SK-N-SH treated with all-trans-retinoic acid at 6 μM for 48 hours (cell line): ENCODE measurements around the gene MRPS34.

Source experiments
- ATAC-seq: fragments of 200-7000 bp; cut with Tn5 transposase; 3 replicates; pipeline ENCODE4 v1.9.1; 2020; ENCODE audit warnings: mild to moderate bottlenecking, moderate library complexity
- CREB5 ChIP-seq: fragments of 250-450 bp; sonication (Bioruptor Pico); IDR thresholded peaks from 2 replicates; pipeline ENCODE4 v1.5.1; 2020; ENCODE audit warnings: low read depth, mild to moderate bottlenecking, moderate library complexity
- CSDC2 ChIP-seq: fragments of 250-450 bp; sonication (Bioruptor Pico); IDR thresholded peaks from 2 replicates; pipeline ENCODE4 v1.5.0; 2020; ENCODE audit warnings: mild to moderate bottlenecking, moderate library complexity
- ESRRG ChIP-seq: fragments of 250-450 bp; sonication (Bioruptor Pico); IDR thresholded peaks from 2 replicates; pipeline ENCODE4 v1.6.1; 2021; ENCODE audit warnings: mild to moderate bottlenecking
- GLIS3 ChIP-seq: fragments of 250-450 bp; sonication (Bioruptor Pico); IDR thresholded peaks from 2 replicates; pipeline ENCODE4 v1.5.0; 2020; ENCODE audit warnings: mild to moderate bottlenecking, moderate library complexity
- ISL1 ChIP-seq: fragments of 250-450 bp; sonication (Bioruptor Pico); IDR thresholded peaks from 2 replicates; pipeline ENCODE4 v2.1.2; 2022; ENCODE audit warnings: mild to moderate bottlenecking, moderate library complexity
- OSR1 ChIP-seq: fragments of 250-450 bp; sonication (Bioruptor Pico); IDR thresholded peaks from 2 replicates; pipeline ENCODE4 v1.8.0; 2022; ENCODE audit warnings: moderate library complexity, mild to moderate bottlenecking, inconsistent platforms
- PATZ1 ChIP-seq: fragments of 250-450 bp; sonication (Bioruptor Pico); IDR thresholded peaks from 2 replicates; pipeline ENCODE4 v1.8.0; 2020; ENCODE audit warnings: mild to moderate bottlenecking, moderate library complexity, borderline replicate concordance
- POU6F1 ChIP-seq: fragments of 250-450 bp; sonication (Bioruptor Pico); IDR thresholded peaks from 2 replicates; pipeline ENCODE4 v1.8.0; 2021; ENCODE audit warnings: low read depth, mild to moderate bottlenecking, moderate library complexity, borderline replicate concordance
- PPARA ChIP-seq: fragments of 250-450 bp; sonication (Bioruptor Pico); IDR thresholded peaks from 2 replicates; pipeline ENCODE4 v1.5.0; 2020; ENCODE audit warnings: mild to moderate bottlenecking, borderline replicate concordance
- SNAI2 ChIP-seq: fragments of 250-450 bp; sonication (Bioruptor Pico); IDR thresholded peaks from 2 replicates; pipeline ENCODE4 v1.5.0; 2020; ENCODE audit warnings: mild to moderate bottlenecking, moderate library complexity
- TCF4 ChIP-seq: fragments of 250-450 bp; sonication (Bioruptor Pico); IDR thresholded peaks from 2 replicates; pipeline ENCODE4 v1.8.0; 2021; ENCODE audit warnings: mild to moderate bottlenecking, moderate library complexity, borderline replicate concordance
- TOX ChIP-seq: fragments of 250-450 bp; sonication (Bioruptor Pico); IDR thresholded peaks from 2 replicates; pipeline ENCODE4 v1.8.0; 2021; ENCODE audit warnings: mild to moderate bottlenecking, moderate library complexity, borderline replicate concordance
- TSHZ2 ChIP-seq: fragments of 250-450 bp; sonication (Bioruptor Pico); IDR thresholded peaks from 2 replicates; pipeline ENCODE4 v1.5.0; 2020; ENCODE audit warnings: mild to moderate bottlenecking, moderate library complexity
- ZC3H10 ChIP-seq: fragments of 250-450 bp; sonication (Bioruptor Pico); IDR thresholded peaks from 2 replicates; pipeline ENCODE4 v1.5.1; 2021; ENCODE audit warnings: mild to moderate bottlenecking, moderate library complexity
- ZFP30 ChIP-seq: fragments of 450-650 bp; formaldehyde crosslinking; IDR thresholded peaks from 2 replicates; pipeline ENCODE4 v1.5.0; 2022; ENCODE audit warnings: mild to moderate bottlenecking, moderate library complexity
- ZNF565 ChIP-seq: fragments of 450-650 bp; formaldehyde crosslinking; conservative IDR thresholded peaks from 2 replicates; pipeline ENCODE4 v1.5.0; 2020; ENCODE audit warnings: low read depth, mild to moderate bottlenecking, moderate library complexity
- ZNF8 ChIP-seq: fragments of 450-650 bp; formaldehyde crosslinking; IDR thresholded peaks from 2 replicates; pipeline ENCODE4 v1.5.0; 2020; ENCODE audit warnings: mild to moderate bottlenecking, moderate library complexity

Gene MRPS34

GRCh38 chr16:1817276-1817589 lies 44.3 kb upstream of the MRPS34 start (continued):
- TF ChIP-seq TSHZ2 (CRISPR knock-in tag) = no peak
- no peak for TF ChIP-seq SNAI2 (CRISPR knock-in tag)
- no peak for TF ChIP-seq OSR1 (CRISPR knock-in tag)
- TF ChIP-seq PPARA (CRISPR knock-in tag) = no peak
- TF ChIP-seq ZNF8 (CRISPR knock-in tag) = no peak

- TF ChIP-seq TOX (CRISPR knock-in tag) = no peak
- no peak for TF ChIP-seq GLIS3 (CRISPR knock-in tag)
- no peak for TF ChIP-seq CREB5
- no peak for TF ChIP-seq OSR1 (CRISPR knock-in tag)
- TF ChIP-seq TSHZ2 (CRISPR knock-in tag) = no peak
- no peak for TF ChIP-seq ESRRG (CRISPR knock-in tag)
- TF ChIP-seq ZC3H10 = no peak
- no peak for TF ChIP-seq CSDC2 (CRISPR knock-in tag)
- ATAC-seq = no peak; the same call in 2 of the 3 replicates
Measured at GRCh38 chr16:1816396-1817275, 43.7 kb upstream of the MRPS34 start.

- no peak for ATAC-seq
- TF ChIP-seq TCF4 (no peak), ZNF8 (CRISPR knock-in tag) (no peak), SNAI2 (CRISPR knock-in tag) (no peak), TOX (CRISPR knock-in tag) (no peak), TSHZ2 (CRISPR knock-in tag) (no peak), CREB5 (no peak), ESRRG (CRISPR knock-in tag) (no peak), ZFP30 (CRISPR knock-in tag) (no peak), OSR1 (CRISPR knock-in tag) (no peak)
Measured at GRCh38 chr16:1815461-1815860, 42.5 kb upstream of the MRPS34 start.

GRCh38 chr16:1812732-1813163 lies 39.8 kb upstream of the MRPS34 start:
- ATAC-seq = peak; percentile 82
- TF ChIP-seq ZNF565 (CRISPR knock-in tag) = no peak
- TF ChIP-seq ISL1 (CRISPR knock-in tag) = no peak
- no peak for TF ChIP-seq PATZ1 (CRISPR knock-in tag)
- TF ChIP-seq GLIS3 (CRISPR knock-in tag) = no peak
- TF ChIP-seq POU6F1 (CRISPR knock-in tag) = no peak
- TF ChIP-seq PPARA (CRISPR knock-in tag) = no peak
- TF ChIP-seq ZC3H10 = no peak
